IMR-90 (cell line): ENCODE data around the gene ANKRD11. TPM values are rescaled to one million over a fixed set of nuclear protein-coding genes. Genes with fewer than 3 reads are reported as not detected.
A peak's percentile ranks its signal among the peaks of the same experiment; 100 is the strongest.

Source experiments
- ATAC-seq: fragments of 200-7000 bp; cut with Tn5 transposase; 2 replicates; pipeline ENCODE4 v1.9.1; 2020; ENCODE audit warnings: low read depth, mild to moderate bottlenecking, moderate library complexity
- BruUV-seq: library from RNA; stranded (reverse); fragments of 400-500 nt; replicated peaks from 2 replicates; lab custom pipeline; 2021; lab: Mats Ljungman, UMichigan
- CTCF ChIA-PET: fragments of 300-600 bp; formaldehyde crosslinking; extraction: SDS; loops from one replicate; lab custom pipeline; 2021; ENCODE audit warnings: antibody characterized with exemption; lab: Yijun Ruan, JAX
- POLR2A ChIA-PET: fragments of 300-600 bp; sonication (Branson Sonifier 250); formaldehyde crosslinking; loops from one replicate; lab custom pipeline; 2022; ENCODE audit warnings: antibody characterized with exemption; ENCODE audit not compliant: unreplicated experiment; lab: Charles Lee
- DNase-seq: peaks from one replicate; pipeline ENCODE4 v3.0.0; 2013
- H2AFZ ChIP-seq: replicated peaks from 2 replicates; pipeline ENCODE3; 2013; ENCODE audit warnings: low read length, mild to moderate bottlenecking; ENCODE audit not compliant: poor library complexity
- H2AK5ac ChIP-seq: 2 replicates; pipeline ENCODE4 v1.6.1; 2013; ENCODE audit warnings: low read depth, low read length, inconsistent platforms
- H2AK9ac ChIP-seq: replicated peaks from 2 replicates; pipeline ENCODE3; 2013; ENCODE audit warnings: mild to moderate bottlenecking, low read depth, low read length, moderate library complexity; ENCODE audit not compliant: poor library complexity
- H2BK120ac ChIP-seq: 2 replicates; pipeline ENCODE4 v1.6.1; 2013; ENCODE audit warnings: low read depth, low read length, inconsistent platforms
- H2BK15ac ChIP-seq: 3 replicates; pipeline ENCODE4 v1.6.1; 2013; ENCODE audit warnings: low read depth, low read length, inconsistent platforms
- H2BK20ac ChIP-seq: 2 replicates; pipeline ENCODE4 v1.6.1; 2013; ENCODE audit warnings: low read depth, mild to moderate bottlenecking, inconsistent platforms, low read length, moderate library complexity
- H2BK5ac ChIP-seq: 2 replicates; pipeline ENCODE4 v1.6.1; 2013; ENCODE audit warnings: mild to moderate bottlenecking, low read depth, low read length, inconsistent platforms; ENCODE audit not compliant: poor library complexity, severe bottlenecking
- H3K14ac ChIP-seq: replicated peaks from 2 replicates; pipeline ENCODE4 v1.6.1; 2013; ENCODE audit warnings: low read depth, low read length, inconsistent platforms
- H3K18ac ChIP-seq: 2 replicates; pipeline ENCODE4 v1.6.1; 2013; ENCODE audit warnings: low read depth, low read length, control low read depth
- H3K23ac ChIP-seq: 2 replicates; pipeline ENCODE4 v1.6.1; 2013; ENCODE audit warnings: low read depth, low read length, inconsistent platforms
- H3K27ac ChIP-seq: 2 replicates; pipeline ENCODE4 v1.5.1; 2013; ENCODE audit warnings: mild to moderate bottlenecking, control low read depth, low read length; ENCODE audit not compliant: insufficient read depth
- H3K27me3 ChIP-seq: 2 replicates; pipeline ENCODE4 v1.6.1; 2013; ENCODE audit warnings: low read length; ENCODE audit not compliant: control insufficient read depth, insufficient read depth
- H3K36me3 ChIP-seq: 2 replicates; pipeline ENCODE4 v1.6.1; 2013; ENCODE audit warnings: low read length, mixed read lengths; ENCODE audit not compliant: control insufficient read depth, insufficient read depth
- H3K4ac ChIP-seq: 2 replicates; pipeline ENCODE4 v1.6.1; 2013; ENCODE audit warnings: low read depth, low read length, inconsistent platforms
- H3K4me1 ChIP-seq: 2 replicates; pipeline ENCODE4 v1.6.1; 2013; ENCODE audit warnings: low read length, mixed read lengths; ENCODE audit not compliant: control insufficient read depth, insufficient read depth
- H3K4me2 ChIP-seq: 2 replicates; pipeline ENCODE4 v1.6.1; 2013; ENCODE audit warnings: low read depth, mild to moderate bottlenecking, control low read depth, low read length, moderate library complexity
- H3K4me3 ChIP-seq: 2 replicates; pipeline ENCODE4 v1.5.1; 2013; ENCODE audit warnings: low read depth, mild to moderate bottlenecking, control low read depth, low read length, moderate library complexity; ENCODE audit not compliant: insufficient read depth
- H3K56ac ChIP-seq: 2 replicates; pipeline ENCODE4 v1.6.1; 2013; ENCODE audit warnings: low read length, inconsistent platforms; ENCODE audit not compliant: insufficient read depth; ENCODE audit errors: extremely low read depth
- H3K79me1 ChIP-seq, 2 experiments: 2 replicates each; pipeline ENCODE4 v1.6.1; 2013; ENCODE audit warnings: low read length in 2 of 2, inconsistent platforms in 1 of 2, low read depth in 1 of 2
- H3K9ac ChIP-seq: 2 replicates; pipeline ENCODE4 v1.6.1; 2013; ENCODE audit warnings: low read depth, low read length, control low read depth
- H3K9me1 ChIP-seq: 2 replicates; pipeline ENCODE4 v1.6.1; 2013; ENCODE audit warnings: low read length, inconsistent platforms; ENCODE audit not compliant: insufficient read depth
- H3K9me3 ChIP-seq: 2 replicates; pipeline ENCODE4 v1.6.1; 2013; ENCODE audit warnings: low read length; ENCODE audit not compliant: control insufficient read depth, insufficient read depth
- H4K20me1 ChIP-seq: 2 replicates; pipeline ENCODE4 v1.6.1; 2013; ENCODE audit warnings: low read length, inconsistent platforms; ENCODE audit not compliant: insufficient read depth
- H4K5ac ChIP-seq: 2 replicates; pipeline ENCODE4 v1.6.1; 2013; ENCODE audit warnings: mild to moderate bottlenecking, low read depth, low read length, control low read depth
- H4K8ac ChIP-seq, 2 experiments: 2 replicates each; pipeline ENCODE4 v1.6.1; 2013; ENCODE audit warnings: low read depth in 2 of 2, low read length in 2 of 2, control low read depth in 1 of 2, inconsistent platforms in 1 of 2
- H4K91ac ChIP-seq: 2 replicates; pipeline ENCODE4 v1.6.1; 2013; ENCODE audit warnings: low read depth, low read length, inconsistent platforms; ENCODE audit not compliant: insufficient read depth
- BHLHE40 ChIP-seq: fragments of 150-350 bp; IDR thresholded peaks from 2 replicates; pipeline ENCODE4 v1.6.1; 2016; ENCODE audit warnings: mild to moderate bottlenecking, low read depth, low read length
- USF2 ChIP-seq: fragments of 150-350 bp; IDR thresholded peaks from 2 replicates; pipeline ENCODE4 v1.6.1; 2017; ENCODE audit warnings: mild to moderate bottlenecking, antibody characterized with exemption, low read length, low read depth
- WGBS, 2 experiments: methylation state at CpG; one replicate each; pipeline versions ENCODE4 v1.1.5 to v1.1.7; 2013; ENCODE audit warnings: missing lambda C conversion rate in 2 of 2; ENCODE audit not compliant: insufficient read length in 1 of 2; ENCODE audit errors: extremely low coverage in 2 of 2; 5-methylcytosine and 5-hydroxymethylcytosine counted together
- dilution Hi-C: fragments of 300-500 bp; cut with HindIII; formaldehyde crosslinking; loops from one replicate; pipeline ENCODE4 v1.14.3; 2018; ENCODE audit warnings: low sequenced_read_pairs; ENCODE audit not compliant: unreplicated experiment
- in situ Hi-C: fragments of 300-500 bp; cut with MboI; formaldehyde crosslinking; loops from 3 replicates; pipeline ENCODE4 v1.14.3; 2019; ENCODE audit warnings: low sequenced_read_pairs, inconsistent platforms, mixed read lengths
- intact Hi-C: fragments of 100-400 bp; cut with micrococcal nuclease; formaldehyde crosslinking; loops from 2 replicates; pipeline ENCODE4 v1.10.0; 2022
- polyA plus RNA-seq, 3 experiments: library from polyadenylated mRNA; depleted of rRNA; stranded (reverse); fragments of >200 nt; gene quantifications; 2 replicates each; pipeline ENCODE4 v1.2.3, GENCODE V29; 2012; ENCODE audit warnings: low replicate concordance in 1 of 3
- total RNA-seq: library from RNA; depleted of rRNA; stranded (reverse); fragments of >200 nt; gene quantifications from 2 replicates; pipeline ENCODE4 v1.2.3, GENCODE V29; 2012

The ANKRD11 gene
- total and polyA plus RNA-seq, 2 of the 4 experiments (the other 2 are of a cell fraction), result 46.8 to 71.9 TPM

- Histone ChIP-seq H3K23ac (peak overlapping the region; percentile 68; the same call in 1 of the 2 replicates), H4K8ac (no peak overlapping the region; a peak in 1 of 4 replicates), H3K56ac (no peak overlapping the region), H3K9me3 (no peaks in the 10 kb centered on the region), H3K4ac (peak overlapping the region; percentile 0; the same call in 1 of the 2 replicates), H3K4me2 (peak overlapping the region; percentile 29; the same call in 1 of the 2 replicates), H3K4me3 (no peak overlapping the region), H3K9me1 (peaks cover 60% of the 10 kb centered on the region), H3K27me3 (no peaks in the 10 kb centered on the region), H3K4me1 (peaks cover 29% of the 10 kb centered on the region), H4K91ac (no peak overlapping the region), H2AK5ac (no peak overlapping the region), H4K20me1 (peaks cover 99% of the 10 kb centered on the region), H4K5ac (no peak overlapping the region), H3K9ac (no peak overlapping the region), H3K14ac (peak overlapping the region; percentile 49), H2BK120ac (no peak overlapping the region), H3K79me1 (peaks cover 0 to 75% of the 10 kb centered on the region in 2 experiments; a peak in 2 of 4 replicates), H2BK5ac (peak overlapping the region; percentile 28), H3K27ac (no peak overlapping the region), H2AFZ (no peak overlapping the region), H3K36me3 (no peaks in the 10 kb centered on the region), H3K18ac (no peak overlapping the region), H2BK15ac (no peak overlapping the region), H2AK9ac (peak overlapping the region; percentile 17), H2BK20ac (no peak overlapping the region)
- BruUV-seq, result no TSS peak
- DNase-seq (peak; percentile 52), ATAC-seq (peak; percentile 68)
- in situ Hi-C loops (no loop called here), dilution Hi-C loops (no loop called here), intact Hi-C loops (no loop called here)
- ChIA-PET CTCF (no interaction called here), POLR2A (no interaction called here)
- WGBS, 2 experiments, result no CpG with 5 or more reads among the region's 14 CpGs
- peak; percentile 39; the same call in 1 of the 2 replicates for TF ChIP-seq BHLHE40
- TF ChIP-seq USF2, result no peak
These were observed 11.7 kb downstream of the ANKRD11 start for GRCh38 chr16:89478576-89479221.
